Measurements from ENCODE around the gene UQCC5.

- TF ChIP-seq, protein P1, sequence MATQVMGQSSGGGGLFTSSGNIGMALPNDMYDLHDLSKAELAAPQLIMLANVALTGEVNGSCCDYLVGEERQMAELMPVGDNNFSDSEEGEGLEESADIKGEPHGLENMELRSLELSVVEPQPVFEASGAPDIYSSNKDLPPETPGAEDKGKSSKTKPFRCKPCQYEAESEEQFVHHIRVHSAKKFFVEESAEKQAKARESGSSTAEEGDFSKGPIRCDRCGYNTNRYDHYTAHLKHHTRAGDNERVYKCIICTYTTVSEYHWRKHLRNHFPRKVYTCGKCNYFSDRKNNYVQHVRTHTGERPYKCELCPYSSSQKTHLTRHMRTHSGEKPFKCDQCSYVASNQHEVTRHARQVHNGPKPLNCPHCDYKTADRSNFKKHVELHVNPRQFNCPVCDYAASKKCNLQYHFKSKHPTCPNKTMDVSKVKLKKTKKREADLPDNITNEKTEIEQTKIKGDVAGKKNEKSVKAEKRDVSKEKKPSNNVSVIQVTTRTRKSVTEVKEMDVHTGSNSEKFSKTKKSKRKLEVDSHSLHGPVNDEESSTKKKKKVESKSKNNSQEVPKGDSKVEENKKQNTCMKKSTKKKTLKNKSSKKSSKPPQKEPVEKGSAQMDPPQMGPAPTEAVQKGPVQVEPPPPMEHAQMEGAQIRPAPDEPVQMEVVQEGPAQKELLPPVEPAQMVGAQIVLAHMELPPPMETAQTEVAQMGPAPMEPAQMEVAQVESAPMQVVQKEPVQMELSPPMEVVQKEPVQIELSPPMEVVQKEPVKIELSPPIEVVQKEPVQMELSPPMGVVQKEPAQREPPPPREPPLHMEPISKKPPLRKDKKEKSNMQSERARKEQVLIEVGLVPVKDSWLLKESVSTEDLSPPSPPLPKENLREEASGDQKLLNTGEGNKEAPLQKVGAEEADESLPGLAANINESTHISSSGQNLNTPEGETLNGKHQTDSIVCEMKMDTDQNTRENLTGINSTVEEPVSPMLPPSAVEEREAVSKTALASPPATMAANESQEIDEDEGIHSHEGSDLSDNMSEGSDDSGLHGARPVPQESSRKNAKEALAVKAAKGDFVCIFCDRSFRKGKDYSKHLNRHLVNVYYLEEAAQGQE (IDR thresholded peaks at IDR 0.05; ENCODE audit: insufficient replicate concordance, low read depth), result no peak
- no peak for TF ChIP-seq GABPA (IDR thresholded peaks at IDR 0.05; ENCODE audit: low read depth)
Observed at GRCh38 chr3:52487050-52487787, 49.2 kb upstream of the UQCC5 start.

All from HL-60 (cell line).